SU-DHL-6 (cell line): ENCODE measurements around the gene MAST1.

Experiments used
- EZH2phosphoT487 ChIP-seq: fragments of 200-600 bp; sonication (generic), shearing (Covaris generic); conservative IDR thresholded peaks from 2 replicates; pipeline ENCODE4 v1.6.1; 2018; ENCODE audit warnings: mild to moderate bottlenecking, antibody characterized with exemption, low read length, moderate library complexity, mixed read lengths
- TF ChIP-seq, protein P1 (sequence below): fragments of 200-600 bp; sonication (generic); IDR thresholded peaks from one replicate; pipeline ENCODE4 v1.5.1; 2017; ENCODE audit warnings: antibody characterized with exemption, mild to moderate bottlenecking, low read length, moderate library complexity; ENCODE audit not compliant: insufficient read depth, poor library complexity, severe bottlenecking

DNA sequence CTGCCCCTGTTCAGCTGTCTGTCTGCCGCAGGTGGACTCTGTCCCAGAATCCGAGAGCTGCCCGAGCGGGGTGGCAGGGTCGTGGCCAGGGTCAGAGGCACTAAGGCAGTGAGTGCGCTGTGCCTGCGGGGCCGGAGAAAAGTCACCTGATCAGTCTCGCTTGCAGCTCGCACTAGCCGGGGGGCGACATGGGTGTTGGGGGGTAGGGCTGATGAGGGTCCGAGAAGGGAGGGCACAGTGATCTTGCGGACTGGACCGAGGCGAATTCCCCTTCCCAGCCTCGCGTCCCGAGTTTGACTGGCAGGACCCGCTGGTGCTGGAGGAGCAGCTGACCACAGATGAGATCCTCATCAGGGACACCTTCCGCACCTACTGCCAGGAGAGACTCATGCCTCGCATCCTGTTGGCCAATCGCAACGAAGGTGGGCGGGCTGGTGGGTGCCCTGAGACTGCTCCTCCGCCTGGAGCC, 53.3 kb downstream of the MAST1 start:
- TF ChIP-seq, protein P1, sequence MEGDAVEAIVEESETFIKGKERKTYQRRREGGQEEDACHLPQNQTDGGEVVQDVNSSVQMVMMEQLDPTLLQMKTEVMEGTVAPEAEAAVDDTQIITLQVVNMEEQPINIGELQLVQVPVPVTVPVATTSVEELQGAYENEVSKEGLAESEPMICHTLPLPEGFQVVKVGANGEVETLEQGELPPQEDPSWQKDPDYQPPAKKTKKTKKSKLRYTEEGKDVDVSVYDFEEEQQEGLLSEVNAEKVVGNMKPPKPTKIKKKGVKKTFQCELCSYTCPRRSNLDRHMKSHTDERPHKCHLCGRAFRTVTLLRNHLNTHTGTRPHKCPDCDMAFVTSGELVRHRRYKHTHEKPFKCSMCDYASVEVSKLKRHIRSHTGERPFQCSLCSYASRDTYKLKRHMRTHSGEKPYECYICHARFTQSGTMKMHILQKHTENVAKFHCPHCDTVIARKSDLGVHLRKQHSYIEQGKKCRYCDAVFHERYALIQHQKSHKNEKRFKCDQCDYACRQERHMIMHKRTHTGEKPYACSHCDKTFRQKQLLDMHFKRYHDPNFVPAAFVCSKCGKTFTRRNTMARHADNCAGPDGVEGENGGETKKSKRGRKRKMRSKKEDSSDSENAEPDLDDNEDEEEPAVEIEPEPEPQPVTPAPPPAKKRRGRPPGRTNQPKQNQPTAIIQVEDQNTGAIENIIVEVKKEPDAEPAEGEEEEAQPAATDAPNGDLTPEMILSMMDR, result no peak
- TF ChIP-seq EZH2phosphoT487, result no peak
